ENCODE results near the gene AZIN2.

- TF ChIP-seq CTBP1 (IDR thresholded peaks at IDR 0.05; ENCODE audit: borderline replicate concordance) (no peak), FOXA1 (IDR thresholded peaks at IDR 0.05) (no peak), FOXM1 (IDR thresholded peaks at IDR 0.05; ENCODE audit: borderline replicate concordance) (no peak), HDGF (IDR thresholded peaks at IDR 0.05; ENCODE audit: borderline replicate concordance) (no peak), SUZ12 (IDR thresholded peaks at IDR 0.05) (no peak), ZNF384 (IDR thresholded peaks at IDR 0.05) (no peak), BHLHE40 (IDR thresholded peaks at IDR 0.05; ENCODE audit: borderline replicate concordance) (no peak)
Measured at GRCh38 chr1:33082575-33083108, 1.7 kb downstream of the AZIN2 start.
